Cardiac muscle cell (in vitro differentiated cells and primary cell): ENCODE results near the gene PHF3. TPM values are rescaled to one million over a fixed set of nuclear protein-coding genes. Genes with fewer than 3 reads are reported as not detected.

Source experiments
- DNase-seq, 2 donors: peaks; one replicate each; pipeline versions ENCODE4 v3.0.0 to v3.0.0-alpha.2; 2010 to 2017; ENCODE audit warnings: low read depth in 1 of 2, low spot score in 1 of 2
- H3K27ac ChIP-seq: fragments of 200-600 bp; sonication (generic); 2 replicates; pipeline ENCODE4 v1.5.1; 2016
- H3K27me3 ChIP-seq: fragments of 200-600 bp; sonication (generic); 2 replicates; pipeline ENCODE4 v1.6.0; 2016; ENCODE audit warnings: control low read depth
- H3K36me3 ChIP-seq: fragments of 200-600 bp; sonication (generic); 2 replicates; pipeline ENCODE4 v1.5.1; 2016; ENCODE audit warnings: control low read depth
- H3K4me1 ChIP-seq: fragments of 200-600 bp; sonication (generic); 2 replicates; pipeline ENCODE4 v1.8.1; 2017; ENCODE audit warnings: low read depth, mild to moderate bottlenecking, mixed run types
- H3K4me3 ChIP-seq: fragments of 200-600 bp; sonication (generic); 2 replicates; pipeline ENCODE4 v1.5.1; 2016; ENCODE audit warnings: mild to moderate bottlenecking
- H3K9me3 ChIP-seq: fragments of 200-600 bp; sonication (generic); 2 replicates; pipeline ENCODE4 v1.5.1; 2017; ENCODE audit warnings: low read depth, mild to moderate bottlenecking, control low read depth
- polyA plus RNA-seq: library from polyadenylated mRNA; unstranded; fragments of >200 nt; fragmentation: Nextera tagmentation; extraction: Ambion mirVana; gene quantifications from 2 replicates; pipeline ENCODE4 v1.2.1, GENCODE V29; 2016
- total RNA-seq: library from RNA; depleted of rRNA; stranded (reverse); fragments of >200 nt; gene quantifications from 2 replicates; pipeline ENCODE4 v1.2.3, GENCODE V29; 2016
- TF ChIP-seq, protein P1 (sequence below): IDR thresholded peaks from 2 replicates; pipeline ENCODE4 v1.5.1; 2012; ENCODE audit warnings: low read depth, mild to moderate bottlenecking, low read length

PHF3 gene
- total and polyA plus RNA-seq, 2 experiments from 2014 or later, result 13.1 to 55.8 TPM

GRCh38 chr6:63674635-63675034 is 39.0 kb downstream of the PHF3 start:
- TF ChIP-seq, protein P1, sequence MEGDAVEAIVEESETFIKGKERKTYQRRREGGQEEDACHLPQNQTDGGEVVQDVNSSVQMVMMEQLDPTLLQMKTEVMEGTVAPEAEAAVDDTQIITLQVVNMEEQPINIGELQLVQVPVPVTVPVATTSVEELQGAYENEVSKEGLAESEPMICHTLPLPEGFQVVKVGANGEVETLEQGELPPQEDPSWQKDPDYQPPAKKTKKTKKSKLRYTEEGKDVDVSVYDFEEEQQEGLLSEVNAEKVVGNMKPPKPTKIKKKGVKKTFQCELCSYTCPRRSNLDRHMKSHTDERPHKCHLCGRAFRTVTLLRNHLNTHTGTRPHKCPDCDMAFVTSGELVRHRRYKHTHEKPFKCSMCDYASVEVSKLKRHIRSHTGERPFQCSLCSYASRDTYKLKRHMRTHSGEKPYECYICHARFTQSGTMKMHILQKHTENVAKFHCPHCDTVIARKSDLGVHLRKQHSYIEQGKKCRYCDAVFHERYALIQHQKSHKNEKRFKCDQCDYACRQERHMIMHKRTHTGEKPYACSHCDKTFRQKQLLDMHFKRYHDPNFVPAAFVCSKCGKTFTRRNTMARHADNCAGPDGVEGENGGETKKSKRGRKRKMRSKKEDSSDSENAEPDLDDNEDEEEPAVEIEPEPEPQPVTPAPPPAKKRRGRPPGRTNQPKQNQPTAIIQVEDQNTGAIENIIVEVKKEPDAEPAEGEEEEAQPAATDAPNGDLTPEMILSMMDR, result no peak

GRCh38 chr6:63675138-63675537 is 39.5 kb downstream of the PHF3 start:
- no peak for DNase-seq
- Histone ChIP-seq H3K9me3 (no peaks in the 10 kb centered on the region), H3K36me3 (no peaks in the 10 kb centered on the region), H3K27me3 (no peaks in the 10 kb centered on the region), H3K27ac (no peak overlapping the region), H3K4me1 (no peaks in the 10 kb centered on the region), H3K4me3 (no peak overlapping the region)
- TF ChIP-seq, protein P1, result no peak

More at GRCh38 chr6:63674635-63675034, 39.0 kb downstream of the PHF3 start:
- no peaks in the 10 kb centered on the region for H3K9me3 ChIP-seq
- no peaks in the 10 kb centered on the region for H3K4me1 ChIP-seq
- DNase-seq, result peak in 1 of 2 donors; percentile 14
- no peak overlapping the region for H3K4me3 ChIP-seq
- H3K36me3 ChIP-seq, result no peaks in the 10 kb centered on the region
- H3K27me3 ChIP-seq, result no peaks in the 10 kb centered on the region
- H3K27ac ChIP-seq, result no peak overlapping the region

DNA sequence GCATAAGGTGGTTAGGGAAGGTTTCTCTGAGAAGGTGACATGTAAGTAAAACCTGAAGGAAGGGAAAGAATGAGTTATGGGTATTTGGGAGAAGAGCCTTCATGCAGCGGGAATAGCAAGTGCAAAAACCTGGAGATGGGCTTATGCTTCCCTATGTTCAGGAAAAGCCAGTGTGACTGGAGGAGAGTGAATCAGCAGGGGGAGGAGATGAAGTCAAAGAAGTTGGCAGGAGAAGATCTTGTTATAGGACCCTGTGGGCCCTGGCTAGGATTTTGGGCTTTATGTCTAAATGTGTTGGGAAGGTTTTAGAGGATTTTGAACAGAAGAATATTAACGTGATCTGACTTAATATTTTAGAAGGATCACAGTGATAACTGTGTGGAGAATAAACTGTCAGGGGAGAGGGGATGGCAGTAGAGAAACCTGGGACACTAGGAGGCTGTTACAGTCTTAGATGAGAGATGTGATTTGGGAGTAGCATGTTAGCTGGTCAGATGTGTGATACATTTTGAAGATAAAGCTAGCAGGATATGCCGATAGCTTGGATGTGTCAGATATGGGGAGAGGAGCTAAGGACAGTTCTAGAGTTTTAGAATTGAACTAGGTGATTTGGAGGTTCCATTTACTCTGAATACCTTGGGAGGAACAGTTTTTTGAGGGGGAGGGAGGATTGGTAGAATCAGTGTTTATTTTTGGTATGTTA is 41.0 kb downstream of the PHF3 start:
- H3K27ac ChIP-seq, result no peak overlapping the region
- H3K27me3 ChIP-seq, result no peaks in the 10 kb centered on the region
- no peaks in the 10 kb centered on the region for H3K4me1 ChIP-seq
- H3K36me3 ChIP-seq, result no peaks in the 10 kb centered on the region
- H3K4me3 ChIP-seq, result no peak overlapping the region
- TF ChIP-seq, protein P1, result no peak
- peak in 1 of 2 donors; percentile 14 for DNase-seq
- no peaks in the 10 kb centered on the region for H3K9me3 ChIP-seq

DNA sequence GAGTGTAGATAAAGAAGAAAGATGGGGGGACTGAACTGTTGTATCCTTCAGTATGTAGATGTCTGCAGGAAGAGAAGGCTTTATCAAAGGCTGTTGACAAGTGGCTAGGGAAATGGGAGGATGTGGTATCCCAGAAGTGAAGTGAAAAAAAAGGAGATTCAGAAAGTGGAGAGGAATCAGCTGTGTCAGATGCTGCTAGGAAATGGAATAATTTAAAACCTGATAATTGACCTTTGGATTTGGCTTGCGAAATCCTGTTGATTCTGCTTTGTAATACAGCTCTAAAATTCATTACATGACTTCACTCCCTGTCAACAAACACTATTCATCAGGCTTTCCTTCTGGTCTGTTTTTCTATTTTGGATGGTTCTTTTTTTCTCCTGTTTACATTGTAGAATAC is 41.7 kb downstream of the PHF3 start:
- Histone ChIP-seq H3K9me3 (no peaks in the 10 kb centered on the region), H3K27ac (no peak overlapping the region), H3K36me3 (no peaks in the 10 kb centered on the region), H3K4me1 (no peaks in the 10 kb centered on the region), H3K27me3 (no peaks in the 10 kb centered on the region), H3K4me3 (no peak overlapping the region)
- peak in 1 of 2 donors; percentile 43 for DNase-seq
- TF ChIP-seq, protein P1, result no peak

GRCh38 chr6:63683071-63683603 is 47.5 kb downstream of the PHF3 start:
- no peaks in the 10 kb centered on the region for H3K27me3 ChIP-seq
- no peak for DNase-seq
- H3K27ac ChIP-seq, result no peak overlapping the region
- peaks cover 16% of the 10 kb centered on the region for H3K36me3 ChIP-seq
- H3K9me3 ChIP-seq, result no peaks in the 10 kb centered on the region
- TF ChIP-seq, protein P1, result no peak
- no peak overlapping the region for H3K4me3 ChIP-seq
- no peaks in the 10 kb centered on the region for H3K4me1 ChIP-seq
